RPMI8226 (cell line): ENCODE results near the gene ACTN2.
"Not testable (repeated sequence)": the region's sequence is repeated elsewhere in the genome, so short reads cannot be mapped to it uniquely, and the experiment has no call there.

ENCODE experiments used
- DNase-seq: peaks from one replicate; pipeline ENCODE4 v3.0.0-alpha.2; 2015

ACTN2 gene

DNA sequence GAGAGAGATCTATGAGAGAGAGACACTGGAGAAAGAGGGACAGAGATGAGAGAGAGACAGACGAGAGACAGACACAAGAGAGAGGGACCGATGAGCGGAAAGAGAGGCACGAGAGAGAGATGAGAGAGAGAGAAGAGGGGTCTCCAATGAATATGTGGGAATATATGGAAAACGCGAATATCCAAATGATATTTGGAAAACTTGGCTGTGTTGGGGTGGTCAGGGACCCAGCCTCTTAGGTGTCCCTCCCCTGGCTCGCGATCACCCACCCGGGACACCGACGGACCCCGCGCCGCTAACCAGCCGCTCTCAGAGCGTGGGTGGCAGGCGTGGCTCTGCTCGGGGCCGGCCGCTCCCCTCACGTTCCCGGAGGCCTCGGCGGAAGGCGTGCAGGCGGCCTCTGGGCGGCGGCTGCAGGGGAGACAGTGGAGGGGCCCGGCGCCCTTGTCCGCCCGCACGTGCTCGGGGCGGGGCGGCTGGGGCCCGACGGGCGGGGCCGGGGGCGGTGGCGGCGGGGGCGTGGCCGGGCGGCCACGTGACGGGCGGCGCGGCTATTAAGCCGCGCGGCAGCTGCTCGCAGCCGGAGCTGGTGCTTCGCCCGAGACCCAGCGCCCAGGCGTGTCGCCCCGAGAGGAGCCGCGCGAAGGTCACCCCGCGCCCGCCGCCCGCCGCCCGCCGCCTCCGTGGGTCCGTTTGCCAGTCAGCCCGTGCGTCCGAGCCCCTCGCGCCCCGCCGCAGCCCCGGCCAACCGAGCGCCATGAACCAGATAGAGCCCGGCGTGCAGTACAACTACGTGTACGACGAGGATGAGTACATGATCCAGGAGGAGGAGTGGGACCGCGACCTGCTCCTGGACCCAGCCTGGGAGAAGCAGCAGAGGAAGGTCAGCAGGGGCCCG is at the start of gene ACTN2:
ACTN2 (plus strand) TSS at position 583 of the 898 bp plus-strand sequence; CDS start at position 758, 175 bp downstream.
- no peak for DNase-seq

DNA sequence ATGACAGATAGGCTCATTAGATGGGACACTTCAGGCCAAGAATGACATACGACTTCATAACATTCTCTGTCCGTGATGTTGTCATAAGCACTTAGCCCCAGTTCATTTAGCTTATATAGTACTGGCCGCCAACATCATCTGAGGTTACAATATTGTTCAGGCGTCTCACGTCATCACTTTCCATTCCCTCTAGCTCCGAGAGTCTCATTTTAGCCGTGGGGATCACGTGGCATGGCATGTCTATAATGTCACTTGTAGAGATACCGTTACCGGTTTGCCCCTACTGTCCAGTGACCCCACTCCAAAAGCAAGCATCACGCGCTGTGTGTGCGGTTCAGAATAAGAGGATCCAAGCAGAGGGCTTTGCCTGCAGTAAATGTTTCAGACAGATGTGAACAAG is 47.4 kb upstream of the ACTN2 start:
- DNase-seq, result no peak

DNA sequence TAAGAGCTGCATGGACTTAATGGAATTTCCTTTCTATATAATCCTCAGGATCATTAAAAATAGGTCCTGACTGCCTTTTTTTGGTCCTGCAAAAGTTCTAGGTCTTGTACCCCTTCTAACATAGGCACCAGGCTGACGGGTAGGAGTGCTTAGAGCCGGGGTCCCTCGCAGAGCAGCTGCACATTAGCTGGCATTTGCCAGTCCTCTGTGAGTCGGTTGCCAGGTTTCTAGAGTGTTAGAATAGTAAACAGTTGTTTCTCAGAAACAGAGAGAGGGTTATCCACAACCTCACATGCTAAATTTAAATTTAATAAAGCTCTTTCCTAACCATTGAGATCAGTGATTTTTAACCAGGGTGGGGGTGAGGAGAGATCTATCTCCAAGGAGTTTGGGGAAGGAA is 46.6 kb upstream of the ACTN2 start:
- no peak for DNase-seq

DNA sequence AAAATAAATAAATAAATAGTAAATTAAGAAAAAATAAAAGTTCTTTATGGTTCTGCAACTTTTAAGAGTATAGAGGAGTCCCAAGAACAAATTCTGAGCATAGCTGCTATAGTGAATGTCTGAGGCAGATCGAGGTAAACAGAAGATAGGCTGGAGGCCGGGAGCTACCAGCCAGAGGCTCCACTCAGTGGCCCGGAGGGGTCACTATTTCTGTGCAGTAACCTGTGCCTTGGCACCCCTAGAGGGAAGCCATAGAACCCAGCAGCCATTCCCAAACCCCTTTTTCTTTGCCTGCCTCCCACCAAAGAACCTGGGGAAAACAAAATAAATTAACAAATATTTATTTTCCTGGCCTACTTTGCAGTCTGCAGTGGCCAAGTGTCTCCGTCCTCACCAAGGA is 43.5 kb upstream of the ACTN2 start:
- DNase-seq, result no peak

DNA sequence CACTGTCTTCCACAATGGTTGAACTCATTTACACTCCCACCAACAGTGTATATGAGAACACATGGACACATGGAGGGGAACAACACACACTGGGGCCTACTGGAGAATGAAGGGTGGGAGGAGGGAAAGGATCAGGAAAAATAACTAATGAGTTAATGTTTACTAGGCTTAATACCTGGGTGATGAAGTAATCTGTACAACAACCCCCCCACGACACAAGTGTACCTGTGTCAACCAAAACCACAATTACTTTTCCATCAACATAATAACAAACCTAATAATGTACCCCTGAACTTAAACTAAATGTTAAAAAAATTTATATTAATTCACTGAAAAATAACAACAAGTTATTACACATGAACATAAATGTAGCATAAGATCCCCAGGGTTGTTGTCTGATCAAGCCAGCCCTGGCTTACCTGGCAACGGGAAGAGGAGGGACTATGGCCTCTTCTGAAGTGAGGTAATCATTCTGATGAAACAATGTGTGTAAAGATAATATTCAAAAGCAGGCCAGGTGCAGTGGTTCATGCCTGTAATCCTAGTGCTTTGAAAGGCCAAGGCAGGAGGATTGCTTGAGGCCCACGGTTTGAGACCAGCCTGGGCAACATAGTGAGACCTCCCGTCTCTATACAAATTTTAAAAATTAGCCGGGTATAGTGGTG is 41.2 kb upstream of the ACTN2 start:
- no peak for DNase-seq

DNA sequence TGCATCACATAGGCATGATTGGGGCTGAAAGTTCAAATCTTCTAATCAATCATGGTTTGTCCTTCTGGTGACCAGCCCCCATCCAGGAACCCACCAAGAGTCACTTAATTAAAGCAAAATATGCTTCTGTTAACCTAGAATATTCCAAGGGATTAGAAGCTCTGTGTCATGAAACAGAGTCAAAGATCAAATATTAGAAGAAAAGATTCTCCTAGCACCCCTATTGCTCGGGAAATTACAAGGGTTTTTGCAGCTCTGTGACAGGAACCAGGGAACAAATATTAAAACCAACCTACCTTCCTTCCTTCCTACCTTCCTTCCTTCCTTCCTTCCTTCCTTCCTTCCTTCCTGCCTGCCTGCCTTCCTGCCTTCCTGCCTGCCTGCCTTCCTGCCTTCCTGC is 31.8 kb upstream of the ACTN2 start:
- DNase-seq, result no peak

DNA sequence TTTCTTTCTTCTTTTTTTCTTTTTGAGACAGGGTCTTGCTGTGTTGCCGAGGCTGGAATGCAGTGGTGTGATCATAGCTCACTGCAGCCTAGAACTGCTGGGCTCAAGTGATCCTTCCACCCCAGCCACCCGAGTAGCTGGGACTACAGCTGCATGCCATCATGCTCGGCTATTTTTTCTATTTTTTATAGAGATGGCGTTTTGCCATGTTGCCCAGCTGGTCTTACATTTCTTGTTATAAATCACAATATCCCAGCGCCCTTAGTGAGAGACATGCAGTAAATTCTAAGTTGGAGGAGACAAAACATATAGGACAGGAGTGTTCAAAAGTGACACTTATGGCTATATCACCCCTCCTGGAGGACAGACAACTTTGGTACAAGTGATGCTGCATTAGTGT is 31.3 kb upstream of the ACTN2 start:
- no peak for DNase-seq

DNA sequence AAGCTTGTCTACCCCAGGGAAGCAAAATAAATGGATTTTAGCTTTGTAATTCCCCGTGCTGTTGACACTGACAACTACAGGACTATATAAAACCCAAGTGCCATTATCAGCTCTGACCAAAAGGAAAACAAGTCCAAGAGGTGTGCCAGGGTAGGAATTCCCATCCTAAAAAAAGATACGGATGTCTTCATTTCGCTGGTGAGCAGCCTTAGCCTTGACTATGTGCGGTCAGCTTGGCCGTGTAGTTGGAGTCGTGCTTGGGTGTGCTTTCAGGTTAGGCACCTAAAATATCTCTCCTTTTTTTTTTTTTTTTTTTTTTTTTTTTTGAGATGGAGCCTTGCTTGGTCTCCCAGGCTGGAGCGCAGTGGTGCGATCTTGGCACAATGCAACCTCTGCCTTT is 28.9 kb upstream of the ACTN2 start:
- DNase-seq, result no peak

DNA sequence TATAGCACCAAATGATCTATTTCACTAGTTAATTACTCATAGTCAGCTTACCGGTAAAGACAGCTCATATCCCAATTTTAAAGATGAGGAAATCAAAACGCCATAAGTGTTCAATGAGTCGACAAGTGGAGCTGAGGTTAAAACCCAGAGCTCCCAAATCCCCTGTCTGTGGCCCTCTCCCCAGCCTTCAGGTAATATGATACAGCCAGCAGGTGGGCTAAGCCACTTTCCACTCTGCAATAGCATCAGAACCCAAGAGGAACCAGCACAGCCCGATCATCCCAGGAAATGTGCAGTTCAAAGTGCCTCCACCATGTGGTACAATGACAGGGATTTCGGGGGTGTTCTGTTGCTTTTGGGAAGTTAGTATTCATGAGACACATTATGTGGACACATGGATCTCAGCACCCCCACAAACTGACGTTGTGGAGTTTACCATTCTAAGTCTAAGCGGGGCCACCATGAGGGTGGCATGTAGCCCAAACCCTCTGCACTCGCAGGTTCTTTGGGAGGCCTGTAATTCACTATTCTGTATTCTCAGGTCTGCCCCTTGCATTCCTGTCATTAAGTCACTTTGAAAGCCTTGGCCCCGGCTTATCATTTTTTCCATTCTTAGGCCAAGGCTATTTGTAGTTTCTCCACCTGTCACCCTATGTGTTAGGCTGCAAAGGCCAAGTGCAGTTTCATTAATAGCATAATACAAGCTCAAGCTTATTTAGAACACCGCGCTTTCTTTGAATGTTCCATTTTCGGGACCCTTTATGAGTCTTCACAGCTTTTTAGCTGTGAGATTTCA is 26.3 kb upstream of the ACTN2 start:
- no peak for DNase-seq

DNA sequence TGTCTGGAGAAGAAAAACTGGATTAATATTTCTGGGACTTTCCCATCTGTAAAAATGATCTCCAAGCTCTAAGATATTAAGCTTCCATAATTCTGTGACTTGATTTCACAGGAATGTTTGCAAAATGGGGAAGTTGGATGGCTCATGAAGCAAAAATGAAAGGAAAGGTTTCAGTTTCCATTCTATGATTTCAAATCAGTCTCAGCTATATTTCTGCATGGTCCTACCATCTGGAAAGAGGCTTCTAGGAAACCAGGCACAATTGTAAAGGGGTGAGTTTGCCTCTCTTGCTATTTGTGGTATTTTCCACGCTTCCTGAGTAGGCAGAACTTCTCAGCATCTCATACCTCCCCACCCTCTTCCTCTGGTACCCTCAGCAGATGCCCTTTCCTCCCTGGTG is 22.4 kb upstream of the ACTN2 start:
- no peak for DNase-seq

DNA sequence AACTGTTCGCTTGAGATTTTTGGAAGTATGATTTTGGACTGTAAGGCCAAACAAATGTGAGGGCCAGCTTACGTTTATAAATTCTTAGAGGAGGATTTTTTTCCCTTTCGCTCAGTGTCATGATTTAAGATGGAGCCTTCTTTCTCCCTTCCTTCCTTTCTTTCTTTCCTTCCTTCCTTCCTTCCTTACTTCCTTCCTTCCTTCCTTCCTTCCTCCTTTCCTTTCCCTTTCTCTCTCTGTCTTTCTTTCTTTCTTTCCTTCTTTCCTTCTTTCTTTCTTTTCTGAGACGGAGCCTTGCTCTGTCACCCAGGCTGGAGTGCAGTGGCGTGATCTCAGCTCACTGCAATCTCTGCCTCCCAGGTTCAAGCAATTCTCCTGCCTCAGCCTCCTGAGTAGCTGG is 17.4 kb upstream of the ACTN2 start:
- not testable (repeated sequence) for DNase-seq

DNA sequence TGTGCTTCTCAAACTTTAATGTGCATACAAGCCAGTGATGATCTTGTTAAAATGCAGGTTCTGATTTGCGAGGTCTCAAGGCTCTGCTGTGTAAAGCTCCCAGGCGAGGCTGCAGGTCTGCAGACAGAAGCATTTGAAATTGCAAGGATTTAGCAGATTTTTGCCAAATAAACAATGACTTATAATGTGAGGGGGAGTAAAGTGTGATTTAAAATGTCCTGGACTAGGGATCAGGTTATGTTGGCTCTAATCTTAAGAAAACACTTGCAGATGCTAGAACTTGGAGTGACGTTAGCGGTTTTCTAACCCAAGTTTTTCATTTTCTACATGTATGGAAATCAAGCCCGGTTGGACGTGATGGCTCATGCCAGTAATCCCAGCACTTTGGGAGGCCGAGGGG is 16.2 kb upstream of the ACTN2 start:
- no peak for DNase-seq

DNA sequence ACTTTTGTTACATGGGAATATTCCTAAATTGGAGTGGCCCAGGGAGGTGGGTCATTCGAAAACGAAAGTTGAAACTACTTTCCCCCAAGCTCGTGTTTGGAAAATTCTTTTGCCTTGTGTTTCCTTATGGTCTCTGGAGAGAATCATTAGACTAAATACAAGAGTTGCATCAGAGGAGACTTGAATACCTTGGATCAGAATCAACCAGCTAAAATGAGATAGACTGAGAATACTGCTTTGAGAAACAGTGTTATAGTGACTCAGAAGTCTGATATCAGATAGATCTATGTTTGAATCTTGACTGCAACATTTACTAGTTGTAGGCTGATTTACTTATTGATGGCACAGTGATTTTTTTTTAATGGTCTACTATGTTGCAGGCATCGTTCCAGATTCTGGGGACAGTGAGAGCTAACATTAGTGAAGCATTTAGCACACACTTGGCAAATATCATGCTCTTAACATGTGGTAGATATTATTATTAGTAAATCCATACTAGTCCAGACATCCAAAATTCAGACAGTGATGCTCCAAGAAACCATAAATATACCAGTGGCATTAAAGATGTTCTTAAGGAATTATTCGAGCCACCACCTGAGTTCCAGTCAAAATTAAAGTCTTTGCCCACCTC is 12.9 kb upstream of the ACTN2 start:
- DNase-seq, result no peak

DNA sequence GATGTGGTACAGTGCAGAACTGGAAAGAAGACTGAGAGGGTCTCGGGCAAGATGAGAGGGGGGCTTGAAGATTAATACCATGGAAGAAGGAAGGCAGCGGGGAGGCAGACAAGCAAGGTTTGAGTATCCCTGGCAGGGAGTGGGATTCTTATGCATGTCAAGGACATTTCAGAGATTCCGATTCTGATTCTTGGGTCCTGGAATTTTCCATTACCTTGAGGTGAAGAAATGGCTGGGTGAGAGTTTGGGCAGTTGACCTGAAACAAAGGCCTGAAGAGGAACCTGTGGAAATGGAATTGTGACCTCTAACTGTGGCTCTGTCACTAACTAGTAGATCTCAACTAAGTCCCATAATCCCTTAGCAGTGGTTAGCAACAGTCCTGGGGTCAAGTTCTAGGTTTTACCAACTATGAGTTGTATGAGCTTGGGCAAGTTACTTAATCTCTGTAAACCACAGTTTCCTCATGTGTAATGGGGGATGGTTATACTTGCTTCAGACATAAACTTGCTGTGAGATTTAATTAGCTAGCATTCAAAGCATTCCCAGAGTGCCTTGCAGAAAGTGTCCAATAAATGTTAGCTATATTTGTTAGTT is 8.6 kb upstream of the ACTN2 start:
- no peak for DNase-seq

DNA sequence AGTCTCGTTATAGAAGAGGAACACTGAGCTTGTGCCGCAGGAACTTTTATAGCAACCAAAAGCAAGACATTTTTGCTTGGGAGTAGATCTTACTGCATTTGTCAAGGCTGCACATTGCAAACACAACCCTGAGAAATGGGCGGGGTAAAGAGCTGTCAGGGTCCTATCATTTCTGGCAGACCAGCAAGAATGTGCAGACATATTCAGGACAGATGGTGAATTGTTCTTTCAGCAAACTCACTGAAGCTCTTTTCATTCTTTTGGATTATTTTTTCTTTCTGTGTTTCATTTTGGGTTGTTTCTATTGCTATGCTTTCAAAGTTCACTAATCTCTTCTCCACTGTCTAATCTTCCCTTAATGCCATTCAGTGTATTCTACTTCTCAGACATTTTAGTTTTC is 5.1 kb upstream of the ACTN2 start:
- DNase-seq, result no peak

DNA sequence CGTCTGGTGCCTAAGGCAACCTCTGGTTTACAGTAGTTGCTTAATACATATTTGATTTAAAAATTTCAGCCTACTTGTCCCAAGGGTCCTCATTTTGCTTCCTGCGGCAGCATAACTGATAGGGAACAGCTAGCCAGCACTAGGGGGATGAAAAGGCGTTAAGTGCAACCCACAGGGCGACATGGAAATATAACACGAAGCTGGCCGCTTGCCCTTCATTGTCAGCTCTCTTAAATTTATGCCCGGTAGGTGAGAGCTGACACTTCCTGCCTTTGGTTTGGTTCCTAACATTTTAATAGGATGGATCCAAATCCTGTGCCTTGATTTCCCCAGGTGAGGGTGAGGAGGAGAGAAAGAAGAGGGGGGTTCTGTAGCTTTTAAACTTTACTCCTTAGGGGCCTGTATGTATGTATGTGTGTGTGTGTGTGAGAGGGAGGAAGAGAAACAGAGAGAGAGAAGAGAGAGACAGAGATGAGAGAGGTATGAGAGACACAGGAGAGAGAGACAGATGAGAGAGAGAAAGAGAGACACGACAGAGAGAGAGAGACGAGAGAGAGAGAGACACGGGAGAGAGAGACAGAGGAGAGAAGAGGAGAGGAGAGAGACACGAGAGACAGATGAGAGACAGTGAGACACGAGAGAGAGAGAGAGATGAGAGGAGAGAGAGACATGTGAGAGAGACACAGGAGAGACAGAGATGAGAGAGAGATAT is 938 bp upstream of the ACTN2 start:
- DNase-seq, result no peak

DNA sequence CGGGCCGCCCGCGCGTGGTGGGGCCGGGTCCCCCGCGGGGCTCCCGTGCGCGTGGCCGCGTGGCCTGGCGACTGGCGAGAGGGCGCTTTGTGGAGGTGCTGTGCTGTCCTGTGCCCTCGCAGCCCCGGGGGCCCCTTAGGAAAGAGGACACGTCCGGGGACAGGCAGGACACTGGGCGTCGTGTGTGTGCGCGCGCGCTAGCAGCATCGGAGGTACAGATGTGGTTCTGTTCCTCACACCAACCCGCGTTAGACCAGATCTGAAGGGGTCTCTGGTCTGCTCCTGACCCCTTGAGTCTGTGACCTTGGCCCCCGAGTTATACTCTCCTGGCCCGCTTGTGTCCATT is 489 bp downstream of the ACTN2 start:
- DNase-seq, result no peak

DNA sequence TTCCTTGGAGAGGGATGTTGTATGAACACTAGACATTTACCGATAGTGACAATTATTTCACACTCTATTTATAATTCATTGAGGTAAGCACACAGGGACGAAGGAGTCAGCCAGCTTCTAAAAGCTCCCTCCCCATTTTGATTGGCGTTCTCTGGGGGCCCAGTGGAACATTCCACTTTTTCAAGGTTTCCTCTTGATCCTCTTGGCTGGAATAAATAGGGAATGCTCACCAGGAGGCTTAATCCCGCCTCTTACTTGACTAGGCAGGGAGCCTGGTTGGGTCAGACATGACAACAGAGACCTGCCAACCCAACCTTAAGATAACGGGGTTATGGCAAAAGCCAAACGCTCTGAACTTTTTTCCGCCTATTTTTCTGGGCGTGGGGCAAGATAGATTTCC is 974 bp downstream of the ACTN2 start:
- no peak for DNase-seq

DNA sequence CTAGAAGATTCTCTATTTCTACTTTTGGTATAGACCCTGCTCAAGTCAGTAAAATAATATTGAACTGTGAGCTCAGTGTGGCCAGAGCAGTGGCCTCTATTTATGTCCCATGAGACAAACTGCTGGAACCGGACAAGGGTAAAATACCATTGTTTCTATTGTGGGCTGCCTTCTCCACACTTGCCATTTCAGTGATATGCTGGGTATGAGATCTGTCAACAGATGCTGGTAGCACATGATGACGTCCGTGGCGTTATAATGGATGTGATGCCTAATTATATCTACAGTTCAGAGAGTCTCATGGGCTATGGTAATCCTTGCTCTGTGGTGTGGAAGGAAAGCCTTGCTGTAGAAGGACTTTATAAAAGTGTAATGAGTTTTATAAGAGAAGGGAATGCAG is 2.4 kb downstream of the ACTN2 start:
- no peak for DNase-seq

DNA sequence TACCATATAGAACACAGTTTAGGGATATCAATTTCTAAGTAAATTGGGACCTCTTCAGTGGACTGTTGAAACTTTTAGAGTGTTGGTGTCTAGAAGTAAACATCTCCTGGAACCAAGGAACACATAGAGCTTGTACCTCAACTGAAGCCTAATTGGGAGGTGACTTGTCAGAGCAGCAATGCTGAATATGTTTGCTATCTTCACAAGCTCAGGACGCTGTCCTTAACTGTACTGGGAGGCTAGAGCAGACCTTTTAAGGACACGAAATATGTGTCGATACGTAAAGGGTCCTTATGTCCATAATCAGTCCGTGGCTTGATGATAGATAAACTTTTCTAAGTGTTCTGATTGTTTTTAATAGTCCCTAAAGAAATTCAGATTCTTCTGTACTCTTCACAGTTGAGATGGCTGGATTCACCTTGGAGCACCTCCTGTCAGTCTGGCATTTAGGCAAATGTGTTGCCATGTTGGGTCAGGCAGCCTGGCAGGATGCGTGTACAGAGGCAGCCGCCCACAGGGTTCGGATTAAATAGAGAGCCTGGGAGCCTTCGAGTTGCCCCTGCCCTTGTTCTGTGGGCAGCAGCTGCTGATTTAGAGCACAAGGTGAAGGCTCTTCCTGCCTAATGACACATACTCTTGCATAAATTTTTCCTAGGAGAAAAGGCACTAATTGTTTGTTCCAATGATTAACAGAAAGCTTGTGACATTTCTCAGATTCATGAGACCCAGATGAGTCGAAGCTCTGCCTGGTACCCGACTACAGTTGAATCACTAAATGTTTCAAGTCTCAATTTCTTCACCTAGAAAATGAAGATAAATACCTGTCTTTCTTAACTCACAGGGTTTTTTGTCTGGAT is 3.6 kb downstream of the ACTN2 start:
- no peak for DNase-seq

DNA sequence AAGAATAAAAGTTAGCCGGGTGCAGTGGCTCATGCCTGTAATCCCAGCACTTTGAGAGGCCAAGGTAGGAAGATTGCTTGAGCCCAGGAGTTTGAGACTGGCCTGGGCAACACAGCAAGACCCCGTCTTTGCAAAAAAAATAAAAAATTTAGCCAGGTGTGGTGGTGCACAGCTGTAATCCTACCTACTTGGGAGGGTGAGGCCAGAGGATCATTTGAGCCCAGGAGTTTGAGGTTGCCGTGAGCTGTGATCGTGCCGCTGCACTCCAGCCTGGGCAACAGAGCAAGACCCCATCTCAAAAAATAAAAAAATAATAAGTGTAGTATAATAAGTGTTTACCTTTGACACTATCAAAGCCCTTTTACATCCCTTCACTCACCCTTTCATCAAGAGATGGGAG is 5.0 kb downstream of the ACTN2 start:
- DNase-seq, result no peak
